Measurements from ENCODE around the gene SEMA5A.

GRCh38 chr5:9067154-9067553, 478.7 kb downstream of the SEMA5A start:
- no peak for TF ChIP-seq CTCF (IDR thresholded peaks at IDR 0.05)
- TF ChIP-seq POLR2A (IDR thresholded peaks at IDR 0.05), result no peak
- no peak for TF ChIP-seq POLR2AphosphoS5 (IDR thresholded peaks at IDR 0.05)
